ENCODE data around the gene DHH.

DHH gene

GRCh38 chr12:49060237-49061156 lies 34.1 kb downstream of the DHH start, which contains the start of gene KMT2D (continued):
- TF ChIP-seq ZNF585B (tag by site-specific recombination; IDR thresholded peaks at IDR 0.05) (peak; percentile 17; the same call in 1 of the 2 replicates), ZNF404 (tag by site-specific recombination; IDR thresholded peaks at IDR 0.05) (no peak), HOXC10 (CRISPR knock-in tag; IDR thresholded peaks at IDR 0.05) (no peak), ZNF692 (tag by site-specific recombination; IDR thresholded peaks at IDR 0.05) (peak; percentile 95), ZNF660 (tag by site-specific recombination; IDR thresholded peaks at IDR 0.05) (peak; percentile 93), ZNF157 (tag by site-specific recombination; IDR thresholded peaks at IDR 0.05) (0 out of 2 replicates have a peak, but pooled peaks have one; percentile 9), ATF2 (tag by site-specific recombination; IDR thresholded peaks at IDR 0.05; ENCODE audit: low read depth) (no peak), SP2 (tag by site-specific recombination; IDR thresholded peaks at IDR 0.05) (peak; percentile 77), INSM2 (tag by site-specific recombination; IDR thresholded peaks at IDR 0.05) (peak; percentile 95), ZNF645 (tag by site-specific recombination; IDR thresholded peaks at IDR 0.05) (peak; percentile 90), ZNF530 (tag by site-specific recombination; IDR thresholded peaks at IDR 0.05; ENCODE audit: low read depth) (no peak), ZNF704 (tag by site-specific recombination; IDR thresholded peaks at IDR 0.05) (0 out of 2 replicates have a peak, but pooled peaks have one; percentile 51), PBX3 (CRISPR knock-in tag; IDR thresholded peaks at IDR 0.05) (no peak), KLF7 (tag by site-specific recombination; IDR thresholded peaks at IDR 0.05; ENCODE audit: borderline replicate concordance) (peak; percentile 98), KLF9 (tag by site-specific recombination; IDR thresholded peaks at IDR 0.05; ENCODE audit: low read depth) (peak; percentile 86; the same call in 1 of the 2 replicates), ZBTB11 (tag by site-specific recombination; conservative IDR thresholded peaks at IDR 0.05; ENCODE audit: low read depth) (peak; percentile 94), BCL11B (tag by site-specific recombination; IDR thresholded peaks at IDR 0.05; ENCODE audit: low read depth) (peak; percentile 98), ZNF600 (tag by site-specific recombination; IDR thresholded peaks at IDR 0.05) (peak; percentile 76), ZNF23 (tag by site-specific recombination; IDR thresholded peaks at IDR 0.05; ENCODE audit: borderline replicate concordance) (no peak), ZNF76 (tag by site-specific recombination; IDR thresholded peaks at IDR 0.05; ENCODE audit: borderline replicate concordance, low read depth) (peak; percentile 94), ZNF155 (tag by site-specific recombination; IDR thresholded peaks at IDR 0.05) (no peak), ZNF610 (tag by site-specific recombination; IDR thresholded peaks at IDR 0.05; ENCODE audit: borderline replicate concordance) (peak; percentile 98), ZSCAN30 (tag by site-specific recombination; IDR thresholded peaks at IDR 0.05) (peak; percentile 97), ZSCAN23 (tag by site-specific recombination; IDR thresholded peaks at IDR 0.05) (peak; percentile 98), ELK4 (IDR thresholded peaks at IDR 0.05; ENCODE audit: borderline replicate concordance, low read depth, low read length) (no peak)
